ENCODE results near the gene SCG5. TPM values are rescaled to one million over a fixed set of nuclear protein-coding genes. Genes with fewer than 3 reads are reported as not detected.

Gene SCG5
- polyA plus RNA-seq, 1 experiment = 9.4 TPM

DNA sequence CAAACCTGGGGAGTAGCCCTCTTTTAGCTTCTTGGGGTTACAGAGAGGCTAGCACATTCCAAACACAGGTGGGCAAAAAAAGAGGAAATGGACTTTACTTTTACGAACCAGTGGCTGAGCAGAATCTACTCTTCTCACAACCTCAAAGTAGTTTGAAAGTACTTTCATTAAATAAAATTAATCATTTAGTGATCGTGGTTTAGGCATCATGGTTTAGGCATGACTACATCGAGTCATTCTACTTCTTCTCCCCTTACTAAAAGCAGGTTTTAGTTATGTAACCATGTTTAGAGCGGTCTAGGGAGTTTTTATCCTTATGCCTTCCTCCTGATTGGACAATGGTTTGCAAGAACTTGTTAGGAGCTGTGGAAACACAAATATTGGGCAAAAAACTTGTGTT is 73.8 kb downstream of the SCG5 start:
- Histone ChIP-seq H3K27me3 (ENCODE audit: control insufficient read depth, insufficient read depth, low read length) (no peaks in the 10 kb centered on the region), H3K4me3 (ENCODE audit: low read depth, low read length) (no peak overlapping the region), H3K36me3 (ENCODE audit: control insufficient read depth, insufficient read depth, low read length) (peaks cover 2% of the 10 kb centered on the region)
- DNase-seq (ENCODE audit: low read depth) = peak; percentile 55
- POLR2A ChIA-PET = no interaction called here
- CTCF ChIA-PET = interaction anchor here (1.0 to 4.5 kb wide), 4 partner anchors 46 to 279 kb away, joined by 3 to 24 read pairs (median 3); no protein-coding TSS in a partner anchor
- TF ChIP-seq CTCF (IDR thresholded peaks at IDR 0.05; ENCODE audit: insufficient read depth, low read depth, low read length) = no peak

GRCh38 chr15:32716216-32716914 is 74.9 kb downstream of the SCG5 start:
- ChIA-PET CTCF (interaction anchor here (0.6 to 4.5 kb wide), 5 partner anchors 47 to 278 kb away, joined by 3 to 24 read pairs (median 3); no protein-coding TSS in a partner anchor), POLR2A (no interaction called here)
- TF ChIP-seq CTCF (IDR thresholded peaks at IDR 0.05; ENCODE audit: insufficient read depth, low read depth, low read length) = no peak
- Histone ChIP-seq H3K27me3 (ENCODE audit: control insufficient read depth, insufficient read depth, low read length) (no peaks in the 10 kb centered on the region), H3K36me3 (ENCODE audit: control insufficient read depth, insufficient read depth, low read length) (peaks cover 2% of the 10 kb centered on the region), H3K4me3 (ENCODE audit: low read depth, low read length) (no peak overlapping the region)
- DNase-seq (ENCODE audit: low read depth) = no peak

GRCh38 chr15:32716915-32717425 is 75.5 kb downstream of the SCG5 start:
- no peak for TF ChIP-seq CTCF (IDR thresholded peaks at IDR 0.05; ENCODE audit: insufficient read depth, low read depth, low read length)
- POLR2A ChIA-PET = no interaction called here

DNA sequence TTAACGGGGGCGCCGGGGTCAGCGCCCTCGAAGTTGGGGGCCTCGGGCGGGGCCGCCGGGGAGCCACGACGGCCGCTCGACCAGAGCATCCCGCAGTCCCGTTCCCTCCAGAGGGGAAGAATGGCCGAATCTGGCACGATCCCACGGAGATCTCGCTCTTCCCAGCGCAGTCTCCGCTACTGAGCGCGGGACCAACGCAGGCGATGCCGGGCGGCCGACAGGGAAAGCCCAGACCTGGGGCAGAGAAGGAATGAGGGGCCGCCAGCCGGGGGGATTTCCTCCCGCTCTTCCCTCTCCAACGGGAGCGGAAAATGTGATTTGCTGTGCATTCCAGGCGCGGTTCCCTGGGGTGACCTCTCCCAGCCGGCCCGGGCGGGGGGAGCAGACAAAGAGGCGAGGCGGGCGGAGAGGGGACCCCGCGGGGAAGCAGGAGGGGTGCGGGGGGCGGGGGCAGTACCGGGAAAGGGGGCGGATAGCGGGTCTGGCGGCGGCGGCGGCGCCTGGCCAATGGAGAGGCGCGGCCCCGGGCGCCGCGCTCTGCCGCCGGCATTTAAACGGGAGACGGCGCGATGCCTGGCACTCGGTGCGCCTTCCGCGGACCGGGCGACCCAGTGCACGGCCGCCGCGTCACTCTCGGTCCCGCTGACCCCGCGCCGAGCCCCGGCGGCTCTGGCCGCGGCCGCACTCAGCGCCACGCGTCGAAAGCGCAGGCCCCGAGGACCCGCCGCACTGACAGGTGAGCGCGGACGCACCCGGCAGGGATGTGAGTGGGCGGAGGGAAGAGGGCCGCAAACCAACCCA is 76.1 kb downstream of the SCG5 start, which contains the start of gene GREM1:
GREM1 (plus strand) TSS at position 579 of the 801 bp plus-strand sequence. CDS start 12,687 bp downstream, outside the sequence.
- DNase-seq (ENCODE audit: low read depth) = no peak
- Histone ChIP-seq H3K36me3 (ENCODE audit: control insufficient read depth, insufficient read depth, low read length) (peaks cover 3% of the 10 kb centered on the region), H3K27me3 (ENCODE audit: control insufficient read depth, insufficient read depth, low read length) (no peaks in the 10 kb centered on the region), H3K4me3 (ENCODE audit: low read depth, low read length) (peak within 1 kb of the TSS; percentile 92)
- CTCF ChIA-PET = interaction anchor here (2.2 to 4.5 kb wide), 2 partner anchors 55 kb away, joined by 13 to 24 read pairs; no protein-coding TSS in a partner anchor
- no peak for TF ChIP-seq CTCF (IDR thresholded peaks at IDR 0.05; ENCODE audit: insufficient read depth, low read depth, low read length)
- POLR2A ChIA-PET = no interaction called here

More at GRCh38 chr15:32716915-32717425, 75.5 kb downstream of the SCG5 start:
- peaks cover 2% of the 10 kb centered on the region for H3K36me3 ChIP-seq (ENCODE audit: control insufficient read depth, insufficient read depth, low read length)
- DNase-seq (ENCODE audit: low read depth) = no peak
- peak overlapping the region; percentile 92 for H3K4me3 ChIP-seq (ENCODE audit: low read depth, low read length)
- CTCF ChIA-PET = interaction anchor here (0.6 to 4.5 kb wide), 2 partner anchors 54 to 245 kb away, joined by 5 to 24 read pairs; no protein-coding TSS in a partner anchor
- no peaks in the 10 kb centered on the region for H3K27me3 ChIP-seq (ENCODE audit: control insufficient read depth, insufficient read depth, low read length)
